IPS-20b (cell line): Measurements from ENCODE around the gene TBL2.
"Not testable (repeated sequence)": the region's sequence is repeated elsewhere in the genome, so short reads cannot be mapped to it uniquely, and the experiment has no call there.

ENCODE experiments used
- H3K27ac ChIP-seq: one replicate; pipeline ENCODE4 v1.5.1; 2013; ENCODE audit warnings: low read length
- H3K27me3 ChIP-seq: 2 replicates; pipeline ENCODE4 v1.6.1; 2013; ENCODE audit warnings: mild to moderate bottlenecking, low read length, inconsistent platforms; ENCODE audit not compliant: insufficient read depth
- H3K36me3 ChIP-seq: 2 replicates; pipeline ENCODE4 v1.6.1; 2013; ENCODE audit warnings: low read depth, mild to moderate bottlenecking, inconsistent platforms, low read length, moderate library complexity; ENCODE audit not compliant: insufficient read depth
- H3K4me1 ChIP-seq: 2 replicates; pipeline ENCODE4 v1.6.1; 2013; ENCODE audit warnings: mild to moderate bottlenecking, control low read depth, inconsistent platforms, low read length, moderate library complexity; ENCODE audit not compliant: insufficient read depth
- H3K4me3 ChIP-seq: 2 replicates; pipeline ENCODE4 v1.5.1; 2013; ENCODE audit warnings: mild to moderate bottlenecking, low read length, inconsistent platforms
- H3K9ac ChIP-seq: 2 replicates; pipeline ENCODE4 v1.6.1; 2013; ENCODE audit warnings: low read depth, mild to moderate bottlenecking, inconsistent platforms, low read length, moderate library complexity
- H3K9me3 ChIP-seq: 2 replicates; pipeline ENCODE4 v1.6.1; 2013; ENCODE audit warnings: mild to moderate bottlenecking, low read depth, low read length, inconsistent platforms; ENCODE audit not compliant: insufficient read depth

The TBL2 gene

DNA sequence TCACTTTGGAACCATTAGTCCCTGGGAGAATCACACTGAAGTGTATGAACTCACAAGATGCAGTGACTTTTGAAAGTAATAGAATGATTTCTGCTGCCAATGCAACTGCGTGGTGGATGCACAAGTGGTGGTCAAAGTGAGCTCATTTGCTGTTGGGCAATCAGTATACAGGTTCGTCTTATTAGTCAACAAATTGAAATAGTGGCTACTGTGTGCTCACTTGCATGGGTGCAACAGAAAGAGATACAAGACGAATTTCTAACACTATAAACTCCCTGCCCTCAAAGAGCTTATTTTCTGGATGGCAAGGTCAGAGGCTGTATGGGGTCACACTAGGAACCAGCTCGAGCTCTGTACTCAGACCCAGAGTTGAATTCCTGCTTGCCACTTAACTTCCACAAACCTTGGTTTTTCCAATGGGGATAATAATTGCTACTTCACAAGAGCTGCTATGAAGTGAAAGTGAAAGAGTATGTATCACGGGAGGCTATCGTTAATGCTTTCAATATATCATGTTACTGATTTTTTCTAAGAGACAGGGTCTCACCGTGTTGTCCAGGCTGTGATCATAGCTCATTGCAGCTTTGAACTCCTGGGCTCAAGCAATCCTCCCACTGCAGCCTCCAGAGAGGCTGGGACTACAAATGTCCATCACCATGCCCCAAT is 12.6 kb downstream of the TBL2 start:
- Histone ChIP-seq H3K4me3 (no peak overlapping the region), H3K27me3 (no peaks in the 10 kb centered on the region), H3K36me3 (peaks cover 19% of the 10 kb centered on the region), H3K4me1 (peaks cover 4% of the 10 kb centered on the region; the same call in 1 of the 2 replicates), H3K9ac (no peak overlapping the region), H3K9me3 (no peaks in the 10 kb centered on the region), H3K27ac (no peak overlapping the region)

DNA sequence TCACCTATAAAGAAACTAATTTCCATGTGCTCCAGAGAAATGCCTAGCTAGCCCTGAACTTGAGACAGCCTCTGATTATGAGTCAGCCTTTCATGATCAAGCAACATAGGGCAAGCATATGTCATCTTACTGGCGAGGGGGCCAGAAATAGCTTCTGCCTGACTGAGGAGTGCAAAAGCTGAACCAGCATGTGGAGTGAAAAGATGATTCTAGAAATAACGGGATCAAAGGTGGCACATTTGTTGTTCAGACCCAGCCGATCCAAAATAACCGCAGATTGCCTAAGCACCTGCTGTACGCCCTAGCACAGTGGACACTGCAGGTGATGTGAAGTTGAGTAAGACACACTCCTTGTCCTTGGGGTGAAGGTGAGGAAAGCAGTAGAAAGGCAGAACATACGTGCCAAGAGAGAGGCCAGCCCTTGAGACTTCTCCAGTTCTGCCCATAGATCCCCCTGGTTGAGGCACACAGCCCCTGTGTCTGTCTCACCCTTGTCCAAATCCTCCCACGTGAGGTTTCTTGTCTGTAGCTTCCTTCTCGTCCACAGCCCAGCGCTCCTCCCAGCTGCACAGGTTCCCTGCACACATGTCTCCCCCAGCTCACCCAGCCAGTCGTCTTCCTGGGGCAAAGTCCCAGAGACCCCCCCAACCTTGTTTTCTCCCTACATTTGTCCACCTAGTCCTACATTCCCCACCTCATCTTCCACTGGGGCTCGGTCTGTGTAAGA is 18.1 kb downstream of the TBL2 start:
- no peak overlapping the region for H3K9ac ChIP-seq
- no peak overlapping the region for H3K4me3 ChIP-seq

DNA sequence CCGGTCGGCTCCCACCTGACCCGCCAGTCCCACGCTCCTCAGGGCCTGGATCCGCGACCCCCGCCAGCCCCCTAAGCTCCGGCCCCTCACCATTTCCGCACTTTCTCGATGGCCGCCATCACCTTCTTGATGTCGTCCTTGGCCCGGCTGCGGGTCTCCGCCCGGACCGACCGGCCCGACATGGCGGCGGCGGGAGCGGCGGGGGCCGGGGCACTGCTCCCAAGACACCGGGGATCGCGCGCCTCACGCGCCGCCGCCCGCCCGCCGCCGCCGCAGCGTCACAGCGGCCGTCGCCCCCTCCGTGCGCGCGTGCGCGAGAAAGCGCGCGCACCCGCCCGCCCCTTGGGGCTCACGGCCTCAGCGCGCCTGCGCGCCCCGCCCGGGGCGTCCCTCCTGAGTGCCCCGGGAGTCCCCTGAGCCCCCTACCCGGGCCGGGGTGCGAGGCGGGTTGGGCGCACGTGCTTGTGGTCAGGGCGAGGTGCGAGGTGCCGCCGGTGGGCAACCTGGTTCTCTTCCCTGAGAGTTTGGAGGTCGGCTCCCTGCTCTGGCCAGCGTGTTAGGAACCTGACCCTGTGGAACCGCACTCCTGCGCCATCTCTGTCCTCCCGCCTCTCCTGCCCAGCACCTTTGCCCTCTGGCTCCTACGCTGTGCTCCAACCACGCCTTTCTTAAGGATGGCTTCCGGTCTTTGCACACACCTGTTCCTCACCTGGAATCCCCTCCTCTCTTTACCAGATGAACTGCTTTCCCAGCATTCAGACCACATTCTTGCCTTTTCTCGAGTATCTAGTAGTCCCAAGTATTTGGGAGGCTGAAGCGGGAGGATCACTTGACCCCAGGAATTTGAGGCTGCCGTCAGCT is 20.8 kb downstream of the TBL2 start, which contains the start of gene BCL7B:
Gene BCL7B (minus strand): TSS at position 294 of the 861 bp plus-strand sequence. CDS start 112 bp downstream, at position 182.
- peaks cover 11% of the 10 kb centered on the region for H3K27me3 ChIP-seq
- H3K4me1 ChIP-seq, result no peaks in the 10 kb centered on the region
- peaks cover 9% of the 10 kb centered on the region for H3K36me3 ChIP-seq
- peak within 1 kb of the TSS; percentile 80 for H3K4me3 ChIP-seq
- peak within 1 kb of the TSS; percentile 72 for H3K27ac ChIP-seq
- H3K9me3 ChIP-seq, result no peaks in the 10 kb centered on the region
- peak within 1 kb of the TSS; percentile 86; the same call in 1 of the 2 replicates for H3K9ac ChIP-seq

More for the DNA sequence above, 18.1 kb downstream of the TBL2 start:
- peaks cover 4% of the 10 kb centered on the region; the same call in 1 of the 2 replicates for H3K4me1 ChIP-seq
- H3K36me3 ChIP-seq, result no peaks in the 10 kb centered on the region
- peaks cover 11% of the 10 kb centered on the region for H3K27me3 ChIP-seq
- no peaks in the 10 kb centered on the region for H3K9me3 ChIP-seq
- no peak overlapping the region for H3K27ac ChIP-seq

DNA sequence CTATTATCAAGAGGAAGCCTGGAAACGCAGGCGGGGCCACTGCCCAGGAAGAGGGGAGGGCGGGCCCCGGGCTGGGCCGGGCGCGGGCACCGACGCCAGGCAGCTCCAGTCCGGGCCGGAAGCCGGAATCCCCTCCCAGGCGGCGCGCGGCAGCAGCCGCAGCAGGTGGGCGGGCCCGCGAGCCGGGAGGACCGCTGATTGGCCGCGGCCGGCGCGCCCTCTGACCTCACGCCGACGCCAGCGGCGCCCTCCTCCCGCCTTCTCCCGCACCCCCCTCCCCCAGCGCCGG is 21.3 kb downstream of the TBL2 start:
- H3K4me1 ChIP-seq, result no peaks in the 10 kb centered on the region
- peaks cover 15% of the 10 kb centered on the region for H3K36me3 ChIP-seq
- peaks cover 11% of the 10 kb centered on the region for H3K27me3 ChIP-seq
- H3K9me3 ChIP-seq, result no peaks in the 10 kb centered on the region
- peak overlapping the region; percentile 72 for H3K27ac ChIP-seq
- H3K4me3 ChIP-seq, result peak overlapping the region; percentile 80
- peak overlapping the region; percentile 86; the same call in 1 of the 2 replicates for H3K9ac ChIP-seq

DNA sequence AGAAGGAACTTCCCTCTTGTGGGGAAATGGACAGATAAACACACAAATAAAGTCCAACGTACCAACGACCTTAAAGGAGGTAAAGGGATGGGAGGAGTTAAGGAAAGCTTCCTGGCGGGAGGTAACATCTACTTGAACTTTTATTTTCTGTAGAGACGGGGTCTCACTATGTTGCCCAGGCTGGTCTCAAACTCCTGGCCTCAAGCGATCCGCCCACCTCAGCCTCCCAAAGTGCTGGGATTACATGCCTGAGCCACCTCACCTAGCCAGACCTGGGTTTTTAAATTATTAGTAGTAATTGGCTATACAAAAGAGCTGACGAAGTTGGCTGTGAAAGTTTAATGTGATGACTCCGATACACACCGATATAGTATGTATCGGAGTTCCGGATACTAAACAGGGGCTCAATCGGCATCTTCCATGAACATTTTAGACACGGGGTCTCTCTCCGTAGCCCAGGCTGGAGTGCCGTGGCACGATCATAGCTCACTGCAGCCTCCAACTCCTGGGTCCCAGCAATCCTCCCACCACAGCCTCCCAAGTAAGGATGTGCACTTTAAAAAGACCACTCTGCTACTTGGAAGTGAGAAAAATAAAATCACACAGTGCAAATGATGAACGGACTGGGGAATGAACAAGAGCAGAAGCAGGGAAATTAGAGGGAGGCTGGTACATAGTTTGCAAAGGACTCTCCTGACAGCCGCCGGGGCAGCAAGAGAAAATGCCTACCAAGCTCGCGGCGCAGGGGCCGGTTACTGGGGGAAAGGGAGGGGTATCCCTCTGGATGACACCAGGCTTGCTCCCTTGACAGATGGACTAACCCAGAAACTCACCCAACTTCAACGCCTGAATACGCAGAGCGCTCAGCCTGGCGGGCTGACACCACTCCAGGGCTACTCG is 21.9 kb downstream of the TBL2 start:
- Histone ChIP-seq H3K4me1 (no peaks in the 10 kb centered on the region), H3K9ac (peak overlapping the region; percentile 74; the same call in 1 of the 2 replicates), H3K9me3 (no peaks in the 10 kb centered on the region), H3K27me3 (peaks cover 11% of the 10 kb centered on the region), H3K36me3 (peaks cover 19% of the 10 kb centered on the region), H3K4me3 (peak overlapping the region; percentile 80), H3K27ac (no peak overlapping the region)

DNA sequence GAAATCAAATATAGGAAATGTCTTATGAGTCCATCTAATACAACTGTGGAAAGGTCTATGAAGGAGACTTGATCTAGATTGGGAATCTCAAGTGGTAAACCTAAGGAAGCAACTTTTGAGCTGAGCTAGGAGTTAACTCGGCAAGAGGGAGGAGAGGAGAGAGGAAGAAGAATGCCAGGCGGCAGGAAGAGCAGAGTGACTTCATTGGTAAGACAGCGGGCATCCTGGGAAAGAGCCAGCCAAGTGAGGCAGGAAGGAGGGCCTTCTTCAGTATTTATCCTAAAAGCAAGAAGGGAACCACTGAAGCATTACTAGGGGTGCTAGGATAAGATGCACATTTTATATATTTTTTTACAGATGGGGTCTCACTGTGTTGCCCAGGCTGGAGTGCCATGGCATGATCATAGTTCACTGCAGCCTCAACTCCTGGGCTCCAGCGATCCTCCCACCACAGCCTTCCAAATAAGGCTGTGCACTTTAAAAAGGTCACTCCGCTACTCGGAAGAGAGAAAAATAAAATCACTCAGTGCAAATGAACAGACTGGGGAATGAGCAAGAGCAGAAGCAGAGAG is 22.9 kb downstream of the TBL2 start:
- peaks cover 9% of the 10 kb centered on the region for H3K27me3 ChIP-seq
- no peaks in the 10 kb centered on the region for H3K4me1 ChIP-seq
- peak overlapping the region; percentile 80; the same call in 1 of the 2 replicates for H3K4me3 ChIP-seq
- peaks cover 27% of the 10 kb centered on the region for H3K36me3 ChIP-seq
- no peak overlapping the region for H3K27ac ChIP-seq
- H3K9ac ChIP-seq, result no peak overlapping the region
- H3K9me3 ChIP-seq, result no peaks in the 10 kb centered on the region

DNA sequence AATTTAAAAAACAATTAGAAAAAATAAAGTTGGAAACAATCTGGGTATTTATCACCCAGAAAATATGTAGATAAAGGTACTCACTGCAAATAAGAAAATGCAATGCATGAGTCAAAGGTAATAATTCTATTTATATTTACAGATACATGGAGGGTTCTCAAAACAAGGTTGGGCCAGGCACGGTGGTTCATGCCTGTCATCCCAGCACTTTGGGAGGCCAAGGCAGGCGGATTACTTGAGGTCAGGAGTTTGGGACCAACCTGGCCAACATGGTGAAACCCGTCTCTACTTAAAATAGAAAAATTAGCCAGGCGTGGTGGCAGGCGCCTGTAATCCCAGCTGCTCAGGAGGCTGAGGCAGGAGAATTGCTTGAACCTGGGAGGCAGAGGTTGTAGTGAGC is 28.3 kb downstream of the TBL2 start:
- peaks cover 42% of the 10 kb centered on the region for H3K36me3 ChIP-seq
- not testable (repeated sequence) for H3K4me1 ChIP-seq, H3K27ac ChIP-seq

DNA sequence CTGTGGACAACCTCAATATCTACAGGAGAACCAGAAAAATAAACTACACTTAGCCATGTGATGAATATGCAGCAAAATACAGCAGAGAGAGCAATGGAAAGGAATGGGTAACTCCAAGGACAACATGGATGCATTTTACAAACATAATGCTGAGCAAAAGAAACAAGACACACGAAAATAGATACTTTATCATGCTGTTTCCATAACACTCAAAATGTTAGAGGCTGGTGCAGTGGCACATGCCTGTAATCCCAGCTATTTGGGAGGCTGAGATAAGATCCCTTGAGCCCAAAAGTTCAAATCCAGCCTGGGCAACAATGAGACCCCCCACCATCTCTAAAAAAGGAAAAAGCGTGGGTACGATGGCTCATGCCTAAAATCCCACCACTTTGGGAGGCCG is 29.2 kb downstream of the TBL2 start:
- Histone ChIP-seq H3K36me3 (peaks cover 37% of the 10 kb centered on the region), H3K27ac (no peak overlapping the region)

More for the DNA sequence above, 28.3 kb downstream of the TBL2 start:
- H3K27me3 ChIP-seq, H3K9me3 ChIP-seq, H3K4me3 ChIP-seq, H3K9ac ChIP-seq: not testable (repeated sequence)

DNA sequence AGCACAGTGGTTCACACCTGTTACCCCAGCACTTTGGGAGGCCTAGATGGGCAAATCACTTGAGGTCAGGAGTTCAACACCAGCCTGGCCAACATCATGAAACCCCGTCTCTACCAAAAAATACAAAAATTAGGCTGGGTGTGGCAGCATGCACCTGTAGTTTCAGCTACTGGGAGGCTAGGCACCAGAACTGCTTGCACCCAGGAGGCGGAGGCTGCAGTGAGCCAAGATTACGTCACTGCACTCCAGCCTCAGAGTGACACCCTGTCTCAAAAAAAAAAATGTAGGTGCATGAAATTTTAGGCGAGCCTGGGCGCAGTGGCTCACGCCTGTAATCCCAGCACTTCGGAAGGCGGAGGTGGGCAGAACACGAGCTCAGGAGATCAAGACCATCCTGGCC is 30.5 kb downstream of the TBL2 start:
- Histone ChIP-seq H3K9me3 (no peaks in the 10 kb centered on the region), H3K4me3 (no peak overlapping the region), H3K27ac (no peak overlapping the region), H3K4me1 (no peaks in the 10 kb centered on the region), H3K27me3 (no peaks in the 10 kb centered on the region), H3K36me3 (peaks cover 37% of the 10 kb centered on the region), H3K9ac (no peak overlapping the region)

More for the DNA sequence above, 29.2 kb downstream of the TBL2 start:
- H3K27me3 ChIP-seq, result no peaks in the 10 kb centered on the region
- no peaks in the 10 kb centered on the region for H3K4me1 ChIP-seq
- H3K4me3 ChIP-seq, result no peak overlapping the region
- no peak overlapping the region for H3K9ac ChIP-seq
- H3K9me3 ChIP-seq, result no peaks in the 10 kb centered on the region

DNA sequence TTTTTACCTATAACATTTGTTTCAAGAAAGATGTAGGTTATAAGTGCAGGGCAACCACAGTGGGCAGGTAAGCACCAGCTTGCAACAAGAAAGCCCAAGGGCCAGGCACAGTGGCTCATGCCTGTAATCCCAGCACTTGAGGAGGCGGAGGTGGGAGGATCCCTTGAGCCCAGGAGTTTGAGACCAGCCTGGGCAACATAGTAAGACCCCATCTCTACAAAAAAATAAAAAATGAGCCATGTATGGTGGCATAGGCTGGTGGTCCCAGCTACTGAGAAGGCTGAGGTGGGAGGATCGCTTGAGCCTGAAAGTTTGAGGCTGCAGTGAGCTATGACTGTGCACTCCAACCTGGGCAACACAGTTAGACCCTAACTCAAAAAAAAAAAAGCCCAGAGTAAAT is 33.7 kb downstream of the TBL2 start:
- Histone ChIP-seq H3K9ac (no peak overlapping the region), H3K4me3 (no peak overlapping the region), H3K4me1 (no peaks in the 10 kb centered on the region), H3K27me3 (no peaks in the 10 kb centered on the region), H3K27ac (no peak overlapping the region), H3K36me3 (peaks cover 38% of the 10 kb centered on the region), H3K9me3 (no peaks in the 10 kb centered on the region)
